PFSK-1 (cell line): ENCODE results near the gene AOPEP.

Source experiments
- FOXP2 ChIP-seq: optimal IDR thresholded peaks from 2 replicates; pipeline ENCODE3; 2011; ENCODE audit warnings: borderline replicate concordance, control low read depth, inconsistent platforms; ENCODE audit not compliant: insufficient read depth; ENCODE audit errors: extremely low read length, extremely low read depth
- POLR2AphosphoS5 ChIP-seq: IDR thresholded peaks from 2 replicates; pipeline ENCODE4 v1.6.1; 2012; ENCODE audit warnings: low read depth, mild to moderate bottlenecking, control low read depth, low read length, moderate library complexity
- REST ChIP-seq, 2 experiments: IDR thresholded peaks; 2 replicates each; pipeline versions ENCODE4 v1.6.1 to v1.8.0; 2011 to 2012; ENCODE audit warnings: low read depth in 2 of 2, low read length in 2 of 2, control low read depth in 1 of 2, inconsistent platforms in 1 of 2, mild to moderate bottlenecking in 1 of 2, moderate library complexity in 1 of 2; ENCODE audit not compliant: insufficient read depth in 1 of 2
- SIN3A ChIP-seq: IDR thresholded peaks from 2 replicates; pipeline ENCODE4 v1.6.1; 2012; ENCODE audit warnings: mild to moderate bottlenecking, low read length, moderate library complexity, borderline replicate concordance; ENCODE audit not compliant: insufficient read depth
- TAF1 ChIP-seq: IDR thresholded peaks from 2 replicates; pipeline ENCODE4 v1.6.1; 2012; ENCODE audit warnings: low read length, control low read depth, borderline replicate concordance; ENCODE audit not compliant: insufficient read depth

Gene AOPEP

GRCh38 chr9:94980947-94981722, 254.6 kb downstream of the AOPEP start:
- TF ChIP-seq SIN3A (no peak), FOXP2 (no peak), POLR2AphosphoS5 (no peak), REST (IDR thresholded peaks at IDR 0.05; ENCODE audit: insufficient read depth in 1 of 2, low read depth in 2 of 2, low read length in 2 of 2) (no peak), TAF1 (no peak)

- TF ChIP-seq FOXP2 (no peak), REST (IDR thresholded peaks at IDR 0.05; ENCODE audit: insufficient read depth in 1 of 2, low read depth in 2 of 2, low read length in 2 of 2) (no peak), SIN3A (no peak), POLR2AphosphoS5 (no peak), TAF1 (no peak)
Observed at GRCh38 chr9:94981723-94982090, 255.2 kb downstream of the AOPEP start.

- TF ChIP-seq POLR2AphosphoS5 (no peak), SIN3A (no peak), REST (IDR thresholded peaks at IDR 0.05; ENCODE audit: insufficient read depth in 1 of 2, low read depth in 2 of 2, low read length in 2 of 2) (no peak), TAF1 (no peak), FOXP2 (no peak)
Observed at GRCh38 chr9:94982211-94982610, 255.7 kb downstream of the AOPEP start.

GRCh38 chr9:94983552-94983951, 257.1 kb downstream of the AOPEP start:
- TF ChIP-seq POLR2AphosphoS5, result no peak
- TF ChIP-seq TAF1, result no peak
- no peak for TF ChIP-seq FOXP2
- TF ChIP-seq SIN3A, result no peak
- TF ChIP-seq REST (IDR thresholded peaks at IDR 0.05; ENCODE audit: insufficient read depth in 1 of 2, low read depth in 2 of 2, low read length in 2 of 2), result no peak

GRCh38 chr9:94984891-94985476, 258.5 kb downstream of the AOPEP start:
- TF ChIP-seq FOXP2, result no peak
- TF ChIP-seq TAF1, result no peak
- TF ChIP-seq REST (IDR thresholded peaks at IDR 0.05; ENCODE audit: insufficient read depth in 1 of 2, low read depth in 2 of 2, low read length in 2 of 2), result no peak
- no peak for TF ChIP-seq POLR2AphosphoS5
- TF ChIP-seq SIN3A, result no peak
